Cerebellar cortex (tissue), 1 donor: Measurements from ENCODE around the gene DOCK3.
"Not testable (repeated sequence)": the region's sequence is repeated elsewhere in the genome, so short reads cannot be mapped to it uniquely, and the experiment has no call there.

ENCODE experiments used
- DNase-seq: peaks from one replicate; pipeline ENCODE4 v3.0.0-alpha.2; 2015; ENCODE audit warnings: low spot score

The DOCK3 gene

DNA sequence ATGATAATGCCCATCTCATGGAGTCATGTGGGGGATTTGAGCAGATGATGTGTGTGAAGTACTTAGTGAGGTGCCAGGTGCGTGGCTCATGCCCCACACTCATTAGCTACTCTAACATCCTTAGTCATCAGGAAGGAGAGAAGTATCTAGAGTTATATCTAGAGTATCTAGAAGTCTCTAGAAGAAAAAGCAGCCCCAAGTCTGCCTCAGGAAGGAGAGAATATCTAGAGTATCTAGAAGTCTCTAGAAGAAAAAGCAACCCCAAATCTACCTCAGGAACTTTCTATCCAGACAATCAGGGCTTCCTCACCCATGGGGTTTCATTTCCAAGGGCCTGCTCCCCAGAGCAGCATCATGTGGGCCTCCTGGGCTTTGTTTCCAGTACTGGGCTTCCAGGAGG, 24.7 kb upstream of the DOCK3 start:
- no peak for DNase-seq

GRCh38 chr3:50651445-50651844, 23.3 kb upstream of the DOCK3 start:
- DNase-seq: no peak

- no peak for DNase-seq
Measured at GRCh38 chr3:50651920-50652529, 22.7 kb upstream of the DOCK3 start.

GRCh38 chr3:50652709-50653108, 22.0 kb upstream of the DOCK3 start:
- DNase-seq: no peak

DNA sequence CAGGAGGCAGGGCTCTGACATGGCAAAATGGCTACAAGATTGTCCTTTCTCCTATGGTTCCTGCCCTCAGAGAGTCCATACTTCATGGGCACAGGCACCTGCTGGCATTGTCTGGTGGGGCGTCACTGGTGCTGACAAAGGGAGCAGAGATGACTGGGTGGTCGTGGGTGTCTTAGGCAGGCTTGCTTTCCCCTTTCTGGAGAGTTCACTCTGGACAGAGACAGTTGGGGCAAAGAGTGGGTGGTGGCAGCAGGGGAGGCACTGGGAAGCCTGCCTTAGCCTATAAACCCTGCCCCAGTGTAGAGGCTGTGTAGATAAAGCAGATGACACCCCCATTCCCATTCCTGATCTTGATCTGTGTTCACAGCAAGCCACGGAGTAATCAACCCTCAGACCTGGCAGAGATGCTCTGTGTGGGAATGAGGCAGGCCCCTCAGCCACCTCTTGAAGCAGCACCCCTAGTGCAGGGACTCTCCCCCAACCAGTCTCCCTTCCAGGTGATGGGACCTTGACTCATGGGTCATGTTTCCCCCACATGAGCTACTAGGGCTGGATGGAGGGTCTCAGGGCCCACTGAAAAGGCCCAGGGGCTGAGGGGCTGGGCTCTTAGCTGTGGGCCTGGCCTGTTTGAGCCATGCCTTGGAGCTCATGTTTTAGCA, 20.7 kb upstream of the DOCK3 start:
- no peak for DNase-seq

DNA sequence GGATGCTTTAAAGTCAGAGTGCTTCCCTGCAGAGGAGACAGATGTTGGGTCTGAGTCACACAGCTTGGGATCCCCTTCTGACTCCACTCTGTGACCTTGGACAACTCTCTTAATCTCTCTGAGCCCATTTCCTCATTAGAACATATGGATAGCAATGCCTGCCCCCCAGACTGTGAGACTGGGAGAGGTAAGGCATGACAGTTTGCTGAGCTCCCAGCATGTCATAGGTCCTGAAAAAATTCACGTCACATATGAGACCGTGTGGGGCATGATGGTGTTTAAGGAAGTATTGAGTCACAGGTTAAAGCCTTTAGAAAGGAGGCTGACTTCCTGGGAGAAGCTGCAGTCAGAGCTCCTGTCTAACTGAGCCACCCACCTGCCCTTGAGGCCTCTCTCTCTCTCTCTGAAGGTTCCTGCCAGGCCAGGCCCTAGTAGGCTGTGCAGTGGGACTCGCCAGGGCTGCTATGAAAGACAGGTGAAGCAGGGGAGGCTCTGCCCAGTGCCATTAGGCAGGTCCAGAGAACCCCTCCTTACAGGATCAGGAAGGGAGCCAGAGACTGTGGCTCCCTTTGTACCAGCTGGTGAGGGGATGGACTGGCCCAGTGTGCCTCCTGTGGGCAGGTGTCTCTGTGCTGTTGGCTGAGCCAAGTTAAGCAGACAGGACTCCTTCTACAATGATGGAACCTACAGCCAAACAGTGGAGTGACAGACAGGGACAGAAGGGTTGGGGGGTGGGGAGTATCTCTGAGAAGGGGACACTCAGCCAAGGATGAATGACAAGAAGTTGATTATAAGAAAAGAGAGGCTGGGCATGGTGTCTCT, 19.5 kb upstream of the DOCK3 start:
- no peak for DNase-seq

DNA sequence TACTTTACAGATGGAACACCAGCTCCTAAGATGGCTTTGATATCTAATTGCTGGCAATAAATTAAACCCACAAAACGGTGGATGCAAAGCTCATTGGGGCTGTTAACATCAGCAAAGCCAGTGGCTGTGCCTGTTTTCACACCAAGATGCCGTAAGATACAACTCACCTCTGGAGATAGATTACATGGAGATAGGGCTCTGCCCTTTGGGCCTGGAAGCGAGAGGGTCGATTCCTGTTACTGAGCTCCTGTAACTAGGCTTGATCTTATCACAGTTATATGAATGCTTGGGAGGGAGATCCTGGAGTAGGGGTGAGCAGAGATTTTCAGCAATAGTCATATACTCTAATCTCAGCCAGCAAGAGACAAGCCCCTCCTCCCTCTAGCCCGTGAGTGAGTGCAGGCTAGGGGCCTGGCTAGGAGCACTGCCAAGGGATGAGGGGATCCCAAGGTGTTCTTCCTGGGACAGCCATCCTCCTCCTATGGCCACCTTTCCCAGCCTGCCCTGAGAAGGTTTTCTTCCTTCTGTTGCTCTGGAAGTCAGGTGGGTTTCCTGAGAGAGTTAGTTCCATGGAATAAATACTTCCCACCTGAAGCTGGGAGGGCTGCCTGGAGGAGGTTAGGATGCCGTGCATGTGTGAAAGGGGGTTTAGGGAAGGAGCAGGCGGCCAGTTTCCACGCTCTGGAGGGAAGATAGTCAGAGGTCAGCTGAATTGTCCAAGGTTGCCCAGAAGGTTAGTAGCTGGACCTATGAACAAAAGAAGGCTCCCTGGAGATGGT, 18.1 kb upstream of the DOCK3 start:
- no peak for DNase-seq

- no peak for DNase-seq
Measured at GRCh38 chr3:50657407-50657806, 17.3 kb upstream of the DOCK3 start.

- DNase-seq: no peak
Measured at GRCh38 chr3:50657816-50658215, 16.9 kb upstream of the DOCK3 start.

GRCh38 chr3:50658416-50658815, 16.3 kb upstream of the DOCK3 start:
- DNase-seq: no peak

- no peak for DNase-seq
Measured at GRCh38 chr3:50658831-50659230, 15.9 kb upstream of the DOCK3 start.

- no peak for DNase-seq
Measured at GRCh38 chr3:50660386-50660785, 14.3 kb upstream of the DOCK3 start.

DNA sequence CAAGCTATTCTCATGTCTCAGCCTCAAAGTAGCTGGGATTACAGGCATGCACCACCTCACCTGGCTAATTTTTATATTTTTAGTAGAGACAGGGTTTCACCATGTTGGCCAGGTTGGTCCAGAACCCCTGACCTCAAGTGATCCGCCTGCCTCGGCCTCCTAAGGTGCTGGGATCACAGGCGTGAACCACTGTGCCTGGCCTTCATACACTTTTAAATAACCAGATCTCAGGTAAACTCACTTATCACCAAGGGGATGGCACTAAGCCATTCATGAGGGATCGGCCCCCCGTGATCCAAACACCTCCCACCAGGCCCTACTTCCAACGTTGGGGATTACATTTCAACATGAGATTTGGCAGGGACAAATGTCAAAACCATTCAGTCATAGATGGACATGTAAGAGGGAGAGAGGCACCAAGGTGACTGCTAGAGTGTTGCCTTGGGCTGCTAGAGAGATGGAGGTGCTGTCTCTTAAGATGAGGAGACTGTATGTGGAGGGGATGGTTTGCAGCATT, 13.3 kb upstream of the DOCK3 start:
- DNase-seq: no peak

- DNase-seq: no peak
Measured at GRCh38 chr3:50662408-50662807, 12.3 kb upstream of the DOCK3 start.

DNA sequence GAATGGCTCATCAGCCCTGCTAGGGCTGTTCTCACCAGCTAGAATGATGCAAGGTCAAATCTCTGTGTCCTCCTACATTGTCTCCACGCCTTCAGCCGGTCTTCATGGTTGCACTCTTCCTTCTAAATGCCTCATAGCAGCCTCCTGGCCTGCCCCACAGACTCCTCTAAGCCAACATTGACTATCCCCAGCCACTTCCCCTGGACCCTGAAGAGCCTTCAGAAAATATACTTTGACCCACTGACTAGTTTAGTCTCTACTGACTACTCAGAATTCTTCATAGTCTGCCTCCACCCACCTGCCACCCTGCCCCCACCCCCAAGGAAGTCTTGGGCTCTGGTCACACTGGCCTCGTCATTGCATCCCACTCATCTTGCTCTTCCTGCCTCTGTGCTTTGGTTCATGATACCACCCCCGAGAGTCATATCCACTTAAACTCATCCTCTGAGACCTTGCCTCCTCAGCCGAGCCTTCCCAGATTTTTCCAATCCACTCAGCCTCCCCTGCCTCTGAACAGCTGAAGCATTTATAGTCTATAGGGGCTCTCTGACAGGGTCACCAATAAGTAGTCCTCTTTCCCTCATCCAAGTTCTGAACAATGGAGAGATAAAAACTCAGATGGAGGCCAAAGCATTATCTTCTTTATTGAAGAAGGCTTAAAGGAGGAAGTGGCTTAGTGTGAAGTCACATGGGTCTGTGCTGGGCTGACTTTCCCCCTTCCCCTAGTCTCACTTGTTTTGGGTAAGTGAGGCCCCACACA, 9.5 kb upstream of the DOCK3 start:
- DNase-seq: no peak

- not testable (repeated sequence) for DNase-seq
Measured at GRCh38 chr3:50665841-50666115, 8.9 kb upstream of the DOCK3 start.

GRCh38 chr3:50666837-50667236, 7.9 kb upstream of the DOCK3 start:
- DNase-seq: no peak

DNA sequence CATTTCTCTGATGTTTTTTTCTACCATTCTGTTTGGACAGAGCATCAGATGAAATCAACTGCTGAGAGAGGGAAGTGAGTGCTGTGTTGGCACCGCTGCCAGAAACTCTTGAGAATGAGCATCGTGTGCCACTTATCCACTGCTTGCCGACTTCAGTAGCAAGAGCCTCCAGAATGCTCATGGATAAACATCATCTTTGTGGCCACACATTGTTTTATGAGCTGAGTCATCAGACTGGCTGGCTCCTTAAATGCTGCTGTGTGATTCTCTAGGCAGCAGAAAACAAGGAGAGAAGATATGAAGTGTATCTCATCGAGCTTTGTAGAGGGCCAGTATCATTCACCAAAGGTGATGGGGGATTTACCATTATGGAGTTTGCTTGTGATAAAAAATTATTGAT, 3.4 kb upstream of the DOCK3 start:
- DNase-seq: peak; percentile 25

DNA sequence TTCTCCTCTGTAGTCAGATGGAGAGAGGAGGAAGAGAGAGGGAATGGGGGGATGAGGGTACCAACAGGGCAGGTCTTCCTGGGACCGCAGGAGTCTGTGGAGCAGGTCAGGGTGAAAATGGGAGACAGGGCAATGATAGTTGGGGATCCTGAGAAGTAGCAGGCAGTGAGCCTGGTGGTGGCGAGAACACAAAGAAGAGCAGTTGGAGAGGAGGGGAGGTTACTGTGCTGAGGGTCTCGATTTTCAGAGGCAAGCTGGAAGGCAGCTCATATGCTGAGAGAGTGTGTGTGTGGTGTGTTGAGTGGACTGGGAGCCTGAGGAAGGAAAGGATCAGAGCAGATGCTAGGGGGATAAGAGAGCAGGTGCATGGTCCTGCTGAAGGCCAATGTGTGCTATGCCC, 2.1 kb upstream of the DOCK3 start:
- DNase-seq: no peak

DNA sequence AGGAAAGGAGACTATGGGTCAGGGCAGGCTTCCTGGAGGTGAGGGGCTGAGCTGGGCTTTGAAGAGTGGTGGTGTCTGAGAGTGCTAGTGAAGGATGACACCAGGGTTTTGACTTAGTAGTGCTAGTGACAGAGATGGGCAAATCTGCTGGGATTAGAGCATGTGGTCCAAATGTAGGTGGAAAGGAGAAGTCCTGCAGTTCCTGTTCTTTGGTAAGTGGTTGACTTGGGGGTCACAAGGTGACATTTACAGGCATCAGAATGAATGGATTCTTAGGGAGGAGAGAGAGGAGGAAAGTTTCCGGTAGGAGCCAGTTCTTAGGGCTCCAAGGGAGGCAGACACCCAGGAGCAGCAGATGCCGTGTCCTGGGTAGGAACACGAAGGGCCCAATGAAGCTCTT, 796 bp upstream of the DOCK3 start:
- DNase-seq: no peak

- DNase-seq: peak; percentile 58
Measured at GRCh38 chr3:50675179-50676030, 678 bp downstream of the DOCK3 start.
